HG03064 (cell line): ENCODE data around the gene SEC23A.

Source experiments
- ATAC-seq: cut with Tn5 transposase; IDR thresholded peaks from one replicate; pipeline ENCODE4 v1.9.1; 2021; ENCODE audit warnings: low read depth; ENCODE audit not compliant: unreplicated experiment

Gene SEC23A

GRCh38 chr14:38994731-38995130, 108.3 kb downstream of the SEC23A start:
- ATAC-seq, result no peak

- no peak for ATAC-seq
Observed at GRCh38 chr14:38993981-38994380, 109.1 kb downstream of the SEC23A start.

- no peak for ATAC-seq
Observed at GRCh38 chr14:38992067-38992844, 110.8 kb downstream of the SEC23A start.

GRCh38 chr14:38991299-38991698, 111.7 kb downstream of the SEC23A start:
- no peak for ATAC-seq

- ATAC-seq, result peak; percentile 70
Observed at GRCh38 chr14:38989922-38990546, 113.0 kb downstream of the SEC23A start.

- ATAC-seq, result no peak
Observed at GRCh38 chr14:38987781-38988180, 115.3 kb downstream of the SEC23A start.

GRCh38 chr14:38982837-38983236, 120.2 kb downstream of the SEC23A start:
- no peak for ATAC-seq

- ATAC-seq, result no peak
Observed at GRCh38 chr14:38982278-38982677, 120.8 kb downstream of the SEC23A start.
